HepG2 (cell line): ENCODE measurements around the gene DLX1. TPM values are rescaled to one million over a fixed set of nuclear protein-coding genes. Genes with fewer than 3 reads are reported as not detected.
A peak's percentile ranks its signal among the peaks of the same experiment; 100 is the strongest.

Source experiments
- ATAC-seq: fragments of 200-7000 bp; cut with Tn5 transposase; 3 replicates; pipeline ENCODE4 v1.9.1; 2020; ENCODE audit warnings: mild to moderate bottlenecking, moderate library complexity
- BruUV-seq: library from RNA; stranded (reverse); fragments of 400-500 nt; replicated peaks from 2 replicates; lab custom pipeline; 2021; lab: Mats Ljungman, UMichigan
- CTCF ChIA-PET: fragments of 300-600 bp; formaldehyde crosslinking; extraction: SDS; loops from one replicate; lab custom pipeline; 2021; ENCODE audit warnings: low total read pairs, inconsistent platforms, low intra/inter-chr PET ratio; lab: Yijun Ruan, JAX
- POLR2A ChIA-PET: fragments of 350-600 bp; sonication (Branson Sonifier 250); formaldehyde crosslinking; loops from one replicate; lab custom pipeline; 2020; ENCODE audit warnings: antibody characterized with exemption, inconsistent platforms; lab: Yijun Ruan, JAX
- DNase-seq: peaks from one replicate; pipeline ENCODE4 v3.0.0-alpha.2; 2015; ENCODE audit warnings: low spot score
- FAIRE-seq: peaks from 3 replicates; lab custom pipeline; 2011; peaks lifted over from hg19 to GRCh38; lab: Jason Lieb, UNC
- H2AFZ ChIP-seq: one replicate; pipeline ENCODE4 v1.6.1; 2011; ENCODE audit warnings: low read length, inconsistent platforms
- H3K27ac ChIP-seq: fragments of 300-600 bp; 3 replicates; pipeline ENCODE4 v1.8.0; 2011; ENCODE audit warnings: mixed run types, mild to moderate bottlenecking, mixed read lengths, low read length, inconsistent platforms; ENCODE audit not compliant: insufficient read depth; ENCODE audit errors: extremely low read length
- H3K27me3 ChIP-seq, 2 experiments: fragments of 200-600 bp in 1 of 2; 2 replicates in 1 of 2; 3 replicates in 1 of 2; pipeline versions ENCODE4 v1.6.0 to v1.8.0; 2011; ENCODE audit warnings: low read length in 2 of 2, mild to moderate bottlenecking in 2 of 2, moderate library complexity in 2 of 2, inconsistent platforms in 1 of 2; ENCODE audit not compliant: insufficient read depth in 2 of 2, control insufficient read depth in 1 of 2
- H3K36me3 ChIP-seq, 2 experiments: fragments of 200-600 bp in 1 of 2; replicated peaks in 1 of 2; 2 replicates in 1 of 2; 3 replicates in 1 of 2; pipeline versions ENCODE4 v1.5.1 to v1.8.0; 2011; ENCODE audit warnings: low read length in 2 of 2, inconsistent platforms in 1 of 2; ENCODE audit not compliant: insufficient read depth in 2 of 2, control insufficient read depth in 1 of 2
- H3K4me1 ChIP-seq: 2 replicates; pipeline ENCODE4 v1.5.1; 2012; ENCODE audit warnings: low read length, inconsistent platforms; ENCODE audit not compliant: insufficient read depth
- H3K4me2 ChIP-seq: 2 replicates; pipeline ENCODE4 v1.6.0; 2011; ENCODE audit warnings: low read depth, low read length, inconsistent platforms
- H3K4me3 ChIP-seq, 3 experiments: fragments of 200-600 bp in 1 of 3; sonication (generic), shearing (Covaris generic) in 1 of 3; replicated peaks in 1 of 3; 2 replicates each; pipeline ENCODE4 v1.5.1; 2011 to 2016; ENCODE audit warnings: low read length in 3 of 3, inconsistent platforms in 2 of 3, low read depth in 2 of 3, mild to moderate bottlenecking in 2 of 3, control low read depth in 1 of 3, mixed read lengths in 1 of 3; ENCODE audit not compliant: insufficient read depth in 1 of 3
- H3K79me2 ChIP-seq: one replicate; pipeline ENCODE4 v1.6.1; 2011; ENCODE audit warnings: low read length, inconsistent platforms; ENCODE audit not compliant: insufficient read depth
- H3K9ac ChIP-seq: 2 replicates; pipeline ENCODE4 v1.6.0; 2011; ENCODE audit warnings: mild to moderate bottlenecking, low read depth, low read length, inconsistent platforms; ENCODE audit not compliant: insufficient read depth
- H3K9me3 ChIP-seq: 2 replicates; pipeline ENCODE4 v1.5.1; 2012; ENCODE audit warnings: mild to moderate bottlenecking, low read length
- H4K20me1 ChIP-seq: 2 replicates; pipeline ENCODE4 v1.6.0; 2011; ENCODE audit warnings: inconsistent platforms, mild to moderate bottlenecking, low read length, moderate library complexity; ENCODE audit not compliant: insufficient read depth
- TBX3 ChIP-seq: fragments of 450-650 bp; IDR thresholded peaks from 2 replicates; pipeline ENCODE4 v1.6.1; 2017; ENCODE audit warnings: antibody characterized with exemption, mild to moderate bottlenecking, inconsistent platforms, borderline replicate concordance
- ZBTB42 ChIP-seq: sonication (generic); formaldehyde crosslinking; IDR thresholded peaks from 2 replicates; pipeline ENCODE4 v1.5.0; 2020; ENCODE audit warnings: mild to moderate bottlenecking, missing genetic modification reagents
- ZNF3 ChIP-seq: IDR thresholded peaks from 2 replicates; pipeline ENCODE4 v1.7.0; 2017; ENCODE audit warnings: inconsistent platforms
- ZNF572 ChIP-seq: sonication (generic); formaldehyde crosslinking; IDR thresholded peaks from 2 replicates; pipeline ENCODE4 v1.5.1; 2020; ENCODE audit warnings: mild to moderate bottlenecking, missing genetic modification reagents
- WGBS: methylation state at CpG from one replicate; pipeline ENCODE4 v1.1.6; 2017; ENCODE audit warnings: low lambda C conversion rate; 5-methylcytosine and 5-hydroxymethylcytosine counted together
- in situ Hi-C: cut with HindIII; loops from 2 replicates; pipeline ENCODE4 v1.10.0; 2017; ENCODE audit warnings: low pct_unique_long_range_greater_than_20kb; ENCODE audit not compliant: extremely low pct_ligation_motif_present
- intact Hi-C: fragments of 100-400 bp; cut with micrococcal nuclease; formaldehyde crosslinking; loops from one replicate; pipeline ENCODE4 v1.10.0; 2022; ENCODE audit not compliant: unreplicated experiment
- polyA plus RNA-seq, 8 experiments: library from polyadenylated mRNA; depleted of rRNA in 3 of 8; stranded (reverse) in 7 of 8; unstranded in 1 of 8; fragments of >200 nt; fragmentation: Illumina TruSeq in 4 of 8; extraction: Trizol in 4 of 8; gene quantifications; 2 replicates each; pipeline versions ENCODE4 v1.2.1 to v1.2.3, GENCODE V29; 2011 to 2016; ENCODE audit warnings: low read depth in 4 of 8, missing spikeins in 1 of 8, mixed read lengths in 1 of 8; ENCODE audit not compliant: insufficient read depth in 1 of 8
- total RNA-seq, 5 experiments: library from RNA; depleted of rRNA; stranded (reverse); fragments of >200 nt; fragmentation: Illumina TruSeq; extraction: Trizol; gene quantifications; 2 replicates each; pipeline ENCODE4 v1.2.3, GENCODE V29; 2016; ENCODE audit warnings: low read depth in 1 of 5
- TF ChIP-seq, protein P1 (sequence below): sonication (generic); formaldehyde crosslinking; IDR thresholded peaks from 2 replicates; pipeline ENCODE4 v1.4.0; 2020; ENCODE audit warnings: missing genetic modification reagents
- TF ChIP-seq, protein P2 (sequence below): sonication (generic); formaldehyde crosslinking; IDR thresholded peaks from 2 replicates; pipeline ENCODE4 v1.8.0; 2022; ENCODE audit warnings: mild to moderate bottlenecking, missing genetic modification reagents, moderate library complexity
- TF ChIP-seq, protein P3 (sequence below): IDR thresholded peaks from 2 replicates; pipeline ENCODE4 v1.6.1; 2016; ENCODE audit warnings: mild to moderate bottlenecking, missing biosample characterization, missing genetic modification reagents

DLX1 gene
- total and polyA plus RNA-seq, 2 of the 13 experiments (the other 11 are each of a cell fraction or from before 2014, with no cell fraction given), result 0.18 to 0.86 TPM

DNA sequence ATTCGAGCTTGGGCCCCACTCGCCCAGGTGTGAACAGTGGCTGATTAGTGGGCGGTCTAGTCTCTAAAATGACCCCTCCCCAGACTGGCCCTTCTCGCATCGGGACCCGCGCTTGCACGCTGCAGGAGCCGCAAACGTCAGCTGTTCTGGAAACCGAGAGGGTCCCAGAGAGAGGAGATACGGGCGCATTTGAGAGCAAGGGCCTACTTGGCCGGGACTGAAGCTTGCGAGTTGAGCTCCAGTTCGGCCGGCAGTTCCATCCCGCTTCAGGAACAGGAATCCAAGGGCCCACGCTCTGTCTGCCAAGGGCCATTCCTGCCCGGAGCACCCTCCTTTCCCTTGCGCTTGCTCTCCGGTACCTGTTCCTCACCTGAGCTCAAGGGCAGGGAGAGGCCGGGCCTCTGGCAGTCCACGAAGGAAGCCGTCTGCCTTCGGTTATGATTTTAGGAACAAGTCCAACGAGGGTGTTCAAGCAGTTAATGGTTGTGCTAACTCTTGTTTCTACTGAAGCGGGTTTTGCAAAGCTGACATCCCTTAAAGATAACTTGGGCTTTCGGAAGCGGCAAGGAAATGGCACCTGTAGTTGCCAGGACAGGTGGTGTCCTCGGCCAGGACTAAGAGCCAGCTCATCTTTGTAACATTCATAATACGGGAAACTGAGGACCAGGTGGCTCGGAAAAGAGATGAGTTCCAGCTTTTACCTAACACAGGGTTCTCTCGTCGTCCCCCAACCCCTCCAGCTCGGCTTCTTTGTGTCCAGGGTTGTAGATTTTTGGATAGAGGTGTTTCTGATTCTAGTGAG, 3.9 kb upstream of the DLX1 start (continued):
- TF ChIP-seq ZNF572, result 0 out of 2 replicates have a peak, but pooled peaks have one; percentile 32

DNA sequence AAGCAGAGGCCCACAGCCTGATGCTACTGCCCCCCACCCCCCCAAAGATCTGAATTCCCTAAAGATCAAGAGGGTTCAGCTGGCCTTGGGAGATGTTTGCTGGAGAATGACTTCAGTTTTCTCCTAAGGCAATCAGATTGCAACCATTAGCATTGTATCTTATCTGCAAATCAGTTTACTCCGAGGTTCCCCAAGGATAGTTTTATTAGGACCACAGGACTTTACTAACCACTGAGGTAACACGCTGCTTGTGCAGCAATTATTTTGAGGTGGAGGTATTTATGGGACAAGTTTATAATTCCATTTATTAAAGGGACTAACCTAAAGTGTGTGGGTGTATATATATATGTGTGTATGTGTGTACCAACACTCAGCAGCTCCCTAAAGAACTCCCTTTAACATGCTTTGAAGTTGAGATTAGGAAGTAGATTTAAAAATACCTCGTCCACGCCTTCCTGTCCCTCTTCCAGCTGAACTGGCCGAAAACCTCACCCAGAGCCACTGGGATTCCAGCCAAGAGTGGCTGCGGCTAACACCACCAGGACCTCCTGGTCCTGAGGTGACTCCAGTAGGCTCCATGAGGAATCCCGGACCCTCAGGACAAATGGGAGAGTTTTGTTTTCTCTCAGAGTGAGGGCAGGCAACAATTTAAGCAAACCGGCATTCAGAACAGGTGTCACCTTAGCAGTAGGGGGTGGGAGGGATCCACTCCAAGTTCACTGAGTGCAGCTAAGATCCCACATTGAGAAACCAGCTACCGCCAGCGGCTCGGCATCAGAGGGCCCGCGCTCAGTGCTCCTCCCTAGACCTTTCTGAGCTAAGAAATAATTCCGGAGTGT, 3.0 kb upstream of the DLX1 start:
- no peak overlapping the region for H3K9ac ChIP-seq
- no TSS peak for BruUV-seq
- FAIRE-seq (no peak), DNase-seq (no peak), ATAC-seq (no peak)
- WGBS, result 15% methylated on average over 14 of the region's 14 CpGs
- intact Hi-C loops, result no loop called here
- peaks cover 3% of the 10 kb centered on the region; the same call in 1 of the 2 replicates for H4K20me1 ChIP-seq
- TF ChIP-seq, protein P1, sequence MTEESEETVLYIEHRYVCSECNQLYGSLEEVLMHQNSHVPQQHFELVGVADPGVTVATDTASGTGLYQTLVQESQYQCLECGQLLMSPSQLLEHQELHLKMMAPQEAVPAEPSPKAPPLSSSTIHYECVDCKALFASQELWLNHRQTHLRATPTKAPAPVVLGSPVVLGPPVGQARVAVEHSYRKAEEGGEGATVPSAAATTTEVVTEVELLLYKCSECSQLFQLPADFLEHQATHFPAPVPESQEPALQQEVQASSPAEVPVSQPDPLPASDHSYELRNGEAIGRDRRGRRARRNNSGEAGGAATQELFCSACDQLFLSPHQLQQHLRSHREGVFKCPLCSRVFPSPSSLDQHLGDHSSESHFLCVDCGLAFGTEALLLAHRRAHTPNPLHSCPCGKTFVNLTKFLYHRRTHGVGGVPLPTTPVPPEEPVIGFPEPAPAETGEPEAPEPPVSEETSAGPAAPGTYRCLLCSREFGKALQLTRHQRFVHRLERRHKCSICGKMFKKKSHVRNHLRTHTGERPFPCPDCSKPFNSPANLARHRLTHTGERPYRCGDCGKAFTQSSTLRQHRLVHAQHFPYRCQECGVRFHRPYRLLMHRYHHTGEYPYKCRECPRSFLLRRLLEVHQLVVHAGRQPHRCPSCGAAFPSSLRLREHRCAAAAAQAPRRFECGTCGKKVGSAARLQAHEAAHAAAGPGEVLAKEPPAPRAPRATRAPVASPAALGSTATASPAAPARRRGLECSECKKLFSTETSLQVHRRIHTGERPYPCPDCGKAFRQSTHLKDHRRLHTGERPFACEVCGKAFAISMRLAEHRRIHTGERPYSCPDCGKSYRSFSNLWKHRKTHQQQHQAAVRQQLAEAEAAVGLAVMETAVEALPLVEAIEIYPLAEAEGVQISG (CRISPR knock-in tag), result 0 out of 2 replicates have a peak, but pooled peaks have one; percentile 13
- TF ChIP-seq ZNF3 (CRISPR knock-in tag), result 0 out of 2 replicates have a peak, but pooled peaks have one; percentile 64
- TF ChIP-seq ZBTB42 (CRISPR knock-in tag), result no peak
- TF ChIP-seq TBX3, result no peak
- TF ChIP-seq, protein P2, sequence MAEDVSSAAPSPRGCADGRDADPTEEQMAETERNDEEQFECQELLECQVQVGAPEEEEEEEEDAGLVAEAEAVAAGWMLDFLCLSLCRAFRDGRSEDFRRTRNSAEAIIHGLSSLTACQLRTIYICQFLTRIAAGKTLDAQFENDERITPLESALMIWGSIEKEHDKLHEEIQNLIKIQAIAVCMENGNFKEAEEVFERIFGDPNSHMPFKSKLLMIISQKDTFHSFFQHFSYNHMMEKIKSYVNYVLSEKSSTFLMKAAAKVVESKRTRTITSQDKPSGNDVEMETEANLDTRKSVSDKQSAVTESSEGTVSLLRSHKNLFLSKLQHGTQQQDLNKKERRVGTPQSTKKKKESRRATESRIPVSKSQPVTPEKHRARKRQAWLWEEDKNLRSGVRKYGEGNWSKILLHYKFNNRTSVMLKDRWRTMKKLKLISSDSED (CRISPR knock-in tag), result no peak
- TF ChIP-seq, protein P3, sequence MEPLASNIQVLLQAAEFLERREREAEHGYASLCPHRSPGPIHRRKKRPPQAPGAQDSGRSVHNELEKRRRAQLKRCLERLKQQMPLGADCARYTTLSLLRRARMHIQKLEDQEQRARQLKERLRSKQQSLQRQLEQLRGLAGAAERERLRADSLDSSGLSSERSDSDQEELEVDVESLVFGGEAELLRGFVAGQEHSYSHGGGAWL (CRISPR knock-in tag), result no peak
- ChIA-PET CTCF (no interaction called here), POLR2A (interaction anchor here (0.5 to 4.9 kb wide), 6 partner anchors 17 to 160 kb away, joined by 3 to 42 read pairs (median 4); partner anchors contain the start of genes DLX2 and HAT1)
- no peak overlapping the region for H2AFZ ChIP-seq
- H3K36me3 ChIP-seq, result no peaks in the 10 kb centered on the region
- H3K4me1 ChIP-seq, result peaks cover 70% of the 10 kb centered on the region
- H3K4me2 ChIP-seq, result peak overlapping the region; percentile 98
- no peaks in the 10 kb centered on the region for H3K79me2 ChIP-seq
- H3K27ac ChIP-seq, result no peak overlapping the region
- no peaks in the 10 kb centered on the region for H3K9me3 ChIP-seq
- H3K27me3 ChIP-seq, result peaks cover 11 to 57% of the 10 kb centered on the region in 2 experiments; a peak in 4 of 5 replicates
- H3K4me3 ChIP-seq, result peak overlapping the region in 2 of 3 experiments; percentile 50 to 60; a peak in 4 of 6 replicates
- in situ Hi-C loops, result no loop called here
